ENCODE data around the gene IRAK2. TPM values are rescaled to one million over a fixed set of nuclear protein-coding genes. Genes with fewer than 3 reads are reported as not detected.

The IRAK2 gene
- total RNA-seq, 1 experiment from 2014 or later = 0.61 TPM

DNA sequence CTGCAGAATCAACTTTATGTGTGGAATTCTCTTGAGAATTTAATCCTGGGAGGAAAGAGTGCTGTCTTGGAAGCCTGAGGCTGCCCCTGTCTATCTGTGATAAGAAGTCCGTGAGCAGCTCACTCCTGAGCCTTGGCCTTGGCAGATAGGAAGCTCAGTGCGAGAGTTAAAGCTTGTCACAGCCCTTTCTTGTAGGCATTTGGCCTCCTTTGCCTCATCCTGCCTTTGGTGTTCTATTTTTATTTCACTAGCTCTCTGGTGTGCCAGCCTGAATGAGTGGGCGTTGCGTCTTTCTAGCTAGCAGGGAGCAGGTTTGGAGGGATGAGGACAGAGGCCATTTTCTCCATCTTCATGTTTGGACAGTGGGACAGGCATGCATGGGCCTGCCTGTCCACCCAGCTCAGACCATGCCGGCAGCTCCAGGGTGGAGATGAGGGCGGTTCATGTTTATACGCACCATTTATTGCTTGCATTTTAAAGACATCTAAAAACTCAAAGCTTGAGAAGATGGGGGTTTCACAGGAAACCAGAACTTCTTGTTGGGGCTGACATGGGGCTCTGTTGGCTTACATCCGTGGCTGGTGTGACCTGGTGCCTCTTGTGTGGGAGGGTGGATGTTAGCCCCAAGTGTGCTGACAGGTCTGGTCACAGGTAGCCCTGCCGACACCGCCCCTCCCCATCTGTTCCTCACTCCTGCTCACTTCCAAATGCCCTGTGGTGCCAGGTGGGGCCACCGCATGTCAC lies 29.8 kb downstream of the IRAK2 start:
- H3K27ac Mint-ChIP-seq = no peak overlapping the region
- no peaks in the 10 kb centered on the region for H3K36me3 Mint-ChIP-seq (ENCODE audit: insufficient read depth in 1 of 3, low read depth in 3 of 3)
- Histone ChIP-seq H2BK12ac (ENCODE audit: insufficient read length, low read depth, low read length) (no peak overlapping the region), H2BK20ac (ENCODE audit: low read depth, low read length, poor library complexity, severe bottlenecking) (no peak overlapping the region), H4K91ac (ENCODE audit: insufficient read length, low read depth, low read length) (no peak overlapping the region), H3K4ac (ENCODE audit: low read depth, low read length) (no peak overlapping the region), H3K9me3 (ENCODE audit: control insufficient read depth, low read depth, low read length) (no peaks in the 10 kb centered on the region), H3K23ac (ENCODE audit: insufficient read length, low read depth, low read length) (no peak overlapping the region), H3T11ph (ENCODE audit: low read length) (no peak overlapping the region), H2AK5ac (ENCODE audit: insufficient read length, low read length) (no peak overlapping the region), H3K23me2 (ENCODE audit: insufficient read length, low read depth, low read length, poor library complexity, severe bottlenecking) (no peaks in the 10 kb centered on the region), H4K8ac (replicated peaks; ENCODE audit: insufficient read length, low read depth, low read length) (no peak overlapping the region), H3K27ac (ENCODE audit: insufficient read length, low read depth, low read length) (no peak overlapping the region), H2AFZ (ENCODE audit: low read length) (no peak overlapping the region), H3K9ac (ENCODE audit: extremely low read depth, insufficient read length, low read length) (no peak overlapping the region), H4K20me1 (ENCODE audit: control insufficient read depth, insufficient read depth, insufficient read length) (no peaks in the 10 kb centered on the region), H2BK15ac (ENCODE audit: low read depth, low read length) (no peak overlapping the region), H4K5ac (ENCODE audit: insufficient read length, low read depth, low read length) (no peak overlapping the region), H3K4me2 (ENCODE audit: insufficient read depth, insufficient read length, low read length) (no peak overlapping the region), H3K56ac (ENCODE audit: insufficient read length, low read depth, low read length) (no peak overlapping the region), H3K79me1 (ENCODE audit: insufficient read depth, low read depth, low read length, poor library complexity, severe bottlenecking) (no peaks in the 10 kb centered on the region), H2BK120ac (ENCODE audit: low read depth, low read length, poor library complexity, severe bottlenecking) (no peak overlapping the region), H3K79me2 (ENCODE audit: insufficient read depth, low read length) (no peaks in the 10 kb centered on the region), H3K14ac (ENCODE audit: insufficient read depth, low read length) (no peak overlapping the region), H2BK5ac (ENCODE audit: insufficient read length, low read length) (no peak overlapping the region), H3K18ac (ENCODE audit: insufficient read length, low read depth, low read length) (no peak overlapping the region), H3K4me1 (ENCODE audit: insufficient read depth, low read length) (peaks cover 7% of the 10 kb centered on the region), H3K27me3 (ENCODE audit: insufficient read depth, low read length) (no peaks in the 10 kb centered on the region)
- TF ChIP-seq, protein P1, sequence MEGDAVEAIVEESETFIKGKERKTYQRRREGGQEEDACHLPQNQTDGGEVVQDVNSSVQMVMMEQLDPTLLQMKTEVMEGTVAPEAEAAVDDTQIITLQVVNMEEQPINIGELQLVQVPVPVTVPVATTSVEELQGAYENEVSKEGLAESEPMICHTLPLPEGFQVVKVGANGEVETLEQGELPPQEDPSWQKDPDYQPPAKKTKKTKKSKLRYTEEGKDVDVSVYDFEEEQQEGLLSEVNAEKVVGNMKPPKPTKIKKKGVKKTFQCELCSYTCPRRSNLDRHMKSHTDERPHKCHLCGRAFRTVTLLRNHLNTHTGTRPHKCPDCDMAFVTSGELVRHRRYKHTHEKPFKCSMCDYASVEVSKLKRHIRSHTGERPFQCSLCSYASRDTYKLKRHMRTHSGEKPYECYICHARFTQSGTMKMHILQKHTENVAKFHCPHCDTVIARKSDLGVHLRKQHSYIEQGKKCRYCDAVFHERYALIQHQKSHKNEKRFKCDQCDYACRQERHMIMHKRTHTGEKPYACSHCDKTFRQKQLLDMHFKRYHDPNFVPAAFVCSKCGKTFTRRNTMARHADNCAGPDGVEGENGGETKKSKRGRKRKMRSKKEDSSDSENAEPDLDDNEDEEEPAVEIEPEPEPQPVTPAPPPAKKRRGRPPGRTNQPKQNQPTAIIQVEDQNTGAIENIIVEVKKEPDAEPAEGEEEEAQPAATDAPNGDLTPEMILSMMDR (conservative IDR thresholded peaks at IDR 0.05) = no peak
- no peaks in the 10 kb centered on the region for H3K9me3 Mint-ChIP-seq
- H3K4me3 Mint-ChIP-seq = no peak overlapping the region
- peaks cover 9 to 18% of the 10 kb centered on the region in 2 experiments for H3K4me1 Mint-ChIP-seq
- WGBS (ENCODE audit: extremely low coverage, insufficient read length, low lambda C conversion rate) = no CpG with 5 or more reads among the region's 11 CpGs
- DNase-seq = no peak
- no peaks in the 10 kb centered on the region for H3K27me3 Mint-ChIP-seq (ENCODE audit: low read depth)

Measured in H9 (cell line).